Stimulated activated CD4-positive, alpha-beta T cell treated with anti-CD3 and anti-CD28 coated beads, TNF-alpha, amount 100 ng/mL, for 48 hours (primary cell): ENCODE data around the gene PDGFB.

Experiments used
- DNase-seq, 3 donors: peaks; one replicate each; pipeline ENCODE4 v3.0.0-alpha.2; 2020; ENCODE audit warnings: low read depth in 3 of 3

Gene PDGFB

GRCh38 chr22:39244496-39245129 lies at the start of gene PDGFB:
TSS of gene PDGFB (minus strand) at chr22:39244982. CDS start at chr22:39243963, 1,019 bp downstream.
- no peak for DNase-seq

DNA sequence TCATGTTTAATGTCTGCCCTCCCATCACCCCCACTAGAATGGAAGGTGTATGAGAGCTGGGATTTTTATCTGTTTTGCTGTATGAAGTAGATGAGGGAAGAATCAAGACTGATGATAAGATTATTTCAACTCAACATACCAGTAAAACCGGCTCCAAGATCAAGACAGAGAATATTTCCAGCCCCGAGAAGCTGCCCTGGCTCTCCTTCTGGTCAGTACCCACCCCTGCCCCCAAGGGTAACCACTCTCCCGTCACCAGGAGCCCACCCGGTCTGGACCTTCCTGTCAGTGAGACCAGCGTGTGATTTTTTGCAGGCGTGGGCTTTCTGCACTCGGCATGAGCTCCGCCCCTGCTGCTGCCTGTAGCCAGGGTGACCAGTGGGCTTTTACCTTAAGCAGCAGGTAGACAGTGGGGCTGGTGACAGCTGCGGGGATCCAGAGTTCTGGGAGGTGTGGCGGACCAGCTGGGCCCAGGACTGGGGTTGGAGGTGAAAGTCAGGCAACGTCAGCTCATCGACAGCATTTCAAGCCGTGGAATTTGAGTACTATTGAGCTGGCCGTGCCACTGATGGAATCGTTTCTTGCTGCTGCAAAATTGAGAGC lies 49.1 kb upstream of the PDGFB start:
- no peak for DNase-seq

- no peak for DNase-seq
Measured at GRCh38 chr22:39292561-39293074, 47.8 kb upstream of the PDGFB start.

DNA sequence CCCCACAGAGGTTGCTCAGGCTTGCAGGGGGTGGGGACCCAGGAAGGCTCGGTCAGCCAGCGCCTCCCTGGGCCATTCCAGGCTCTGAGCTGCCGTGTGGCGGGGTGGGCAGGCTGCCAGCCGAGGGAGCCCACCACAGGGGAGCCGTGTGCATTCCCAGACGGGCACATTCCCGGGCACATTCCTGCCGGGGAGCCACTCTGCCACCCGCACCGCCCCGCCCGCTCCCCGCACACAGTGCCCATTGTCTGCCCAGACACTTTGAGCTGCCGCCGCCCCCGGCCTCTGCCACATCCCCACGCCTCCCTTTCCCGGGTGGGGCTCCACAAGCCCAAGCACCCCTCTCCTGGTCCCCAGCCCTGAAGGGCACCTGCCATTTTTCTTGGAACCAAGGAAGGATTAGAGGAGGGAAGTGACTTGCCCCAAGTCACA lies 47.3 kb upstream of the PDGFB start:
- DNase-seq = no peak

- DNase-seq = no peak
Measured at GRCh38 chr22:39291523-39291922, 46.7 kb upstream of the PDGFB start.

DNA sequence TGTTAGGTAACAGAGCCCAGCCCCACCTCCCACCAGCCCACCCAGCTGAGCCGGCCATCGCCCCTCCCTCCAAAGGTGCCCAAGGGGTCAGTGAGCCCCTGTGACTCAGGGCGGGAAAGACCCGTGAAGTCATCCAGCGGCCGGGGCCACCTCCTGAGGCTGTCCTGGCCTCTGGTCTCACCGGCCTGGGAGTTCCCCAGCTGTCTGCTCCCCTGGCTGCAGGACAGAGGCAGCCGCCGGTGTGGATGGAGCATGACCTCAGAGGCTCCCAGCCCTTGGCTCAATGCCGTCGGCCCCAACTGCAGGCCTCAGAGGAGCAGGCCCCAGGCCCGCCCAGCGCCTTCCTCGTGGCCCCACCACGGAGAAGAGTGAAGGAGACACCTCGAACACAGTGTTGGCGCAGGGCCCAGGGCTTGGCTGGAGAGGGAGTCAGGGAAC lies 46.0 kb upstream of the PDGFB start:
- DNase-seq = no peak

- DNase-seq = no peak
Measured at GRCh38 chr22:39289975-39290720, 45.4 kb upstream of the PDGFB start.

- no peak for DNase-seq
Measured at GRCh38 chr22:39289533-39289932, 44.8 kb upstream of the PDGFB start.

DNA sequence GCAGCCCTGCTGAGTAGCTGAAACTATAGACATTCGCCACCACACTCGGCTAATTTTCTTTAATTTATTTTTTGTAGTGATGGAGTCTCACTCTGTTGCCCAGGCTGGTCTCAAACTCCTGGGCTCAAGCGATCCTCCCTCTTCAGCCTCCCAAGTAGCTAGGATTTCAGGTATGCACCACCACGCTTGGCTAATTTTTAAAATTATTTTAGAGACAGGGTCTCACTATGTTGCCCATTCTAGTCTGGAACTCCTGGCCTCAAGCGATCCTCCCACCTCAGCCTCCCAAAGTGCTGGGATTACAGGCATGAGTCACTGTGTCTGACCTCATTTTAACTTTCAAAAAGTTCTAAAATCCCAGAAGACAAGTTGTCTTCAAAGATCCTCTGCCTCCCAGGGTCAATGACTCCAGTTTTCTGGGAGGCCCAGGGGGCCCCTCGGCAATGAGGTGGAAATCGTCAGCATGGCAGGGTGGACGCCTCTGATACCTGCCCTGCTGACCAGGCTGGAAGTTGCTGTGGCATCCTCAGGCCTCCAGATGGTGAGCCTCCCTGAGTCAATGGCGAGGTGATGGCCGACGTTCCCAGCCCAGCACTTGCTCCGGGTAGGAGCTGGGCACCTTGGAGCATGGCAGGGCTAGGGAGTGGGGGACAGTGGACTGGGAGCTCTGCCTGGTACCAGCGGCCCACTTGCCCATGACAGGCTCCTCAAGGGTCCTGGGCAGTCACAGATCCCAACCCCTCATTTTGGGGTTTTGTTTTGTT lies 43.5 kb upstream of the PDGFB start:
- DNase-seq = no peak

DNA sequence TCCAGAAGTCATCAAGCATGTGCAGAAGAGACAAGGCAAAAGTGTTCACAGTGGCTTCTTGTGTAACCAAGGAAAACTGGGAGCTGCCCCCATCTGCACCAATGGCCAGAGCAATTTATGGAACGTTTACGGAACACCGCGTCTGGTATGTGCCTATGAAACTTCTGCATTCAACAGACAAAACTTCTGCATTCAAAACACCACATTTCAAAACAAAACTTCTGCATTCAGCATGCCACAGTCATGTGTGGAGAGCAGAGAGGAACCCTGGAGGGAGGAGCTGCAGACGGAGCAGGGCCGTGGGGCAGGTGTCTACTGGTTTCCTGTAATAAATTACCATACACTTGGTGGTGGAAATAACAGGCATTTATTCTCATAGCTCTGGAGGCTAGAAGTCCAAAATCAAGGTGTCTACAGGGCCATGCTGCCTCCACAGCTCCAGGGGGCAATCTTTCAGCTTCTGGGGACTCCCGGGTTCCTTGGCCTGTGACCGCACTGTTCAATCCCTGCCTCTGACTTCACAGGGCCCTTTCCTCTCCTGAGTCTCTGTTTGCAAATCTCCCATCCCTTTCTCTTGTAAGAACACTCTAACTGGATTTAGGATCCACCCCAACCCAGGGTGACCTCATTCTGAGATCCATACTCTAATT lies 42.4 kb upstream of the PDGFB start:
- no peak for DNase-seq

GRCh38 chr22:39284983-39285382 lies 40.2 kb upstream of the PDGFB start:
- no peak for DNase-seq

GRCh38 chr22:39284142-39284980 lies 39.6 kb upstream of the PDGFB start:
- DNase-seq = no peak

DNA sequence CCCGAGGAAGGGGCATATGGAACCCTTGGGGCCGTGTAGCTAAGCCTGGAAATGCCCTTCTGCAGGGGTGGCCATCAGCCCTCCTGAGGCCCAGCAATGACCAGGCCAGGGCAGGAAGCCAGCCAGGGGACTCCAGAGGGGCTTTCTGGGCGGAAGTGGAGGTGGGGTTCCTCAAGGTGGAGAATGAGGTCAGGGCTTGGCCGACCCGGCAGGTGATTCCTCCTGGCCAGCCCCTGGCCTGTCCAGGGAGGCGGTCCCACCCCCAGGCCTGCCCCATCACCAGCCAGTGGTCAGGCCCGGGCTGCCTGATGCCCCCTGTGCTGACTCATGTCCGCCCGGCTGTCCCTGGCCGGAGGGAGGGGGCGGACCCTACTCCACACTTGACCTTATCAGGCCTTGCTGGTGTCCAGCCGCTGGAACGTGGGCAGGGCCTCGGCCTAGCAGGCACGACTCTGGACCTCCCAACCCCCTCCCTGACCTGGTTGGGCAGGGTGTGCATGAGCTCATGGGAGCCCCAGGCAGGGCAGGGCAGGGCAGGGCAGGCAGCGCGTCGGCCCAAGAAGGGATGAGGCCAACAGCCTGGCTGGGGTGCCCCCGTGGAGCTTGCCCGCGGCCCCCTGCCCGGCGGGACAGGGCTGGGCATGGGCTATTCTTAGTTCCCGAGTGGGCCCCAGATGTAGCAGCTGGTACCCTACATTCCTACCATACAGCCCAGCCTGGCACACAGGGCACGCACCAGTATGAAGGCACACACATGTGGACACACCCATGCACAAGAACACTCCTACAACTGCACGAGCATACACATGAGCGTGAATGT lies 38.8 kb upstream of the PDGFB start:
- no peak for DNase-seq

GRCh38 chr22:39282645-39283321 lies 38.0 kb upstream of the PDGFB start:
- no peak for DNase-seq

DNA sequence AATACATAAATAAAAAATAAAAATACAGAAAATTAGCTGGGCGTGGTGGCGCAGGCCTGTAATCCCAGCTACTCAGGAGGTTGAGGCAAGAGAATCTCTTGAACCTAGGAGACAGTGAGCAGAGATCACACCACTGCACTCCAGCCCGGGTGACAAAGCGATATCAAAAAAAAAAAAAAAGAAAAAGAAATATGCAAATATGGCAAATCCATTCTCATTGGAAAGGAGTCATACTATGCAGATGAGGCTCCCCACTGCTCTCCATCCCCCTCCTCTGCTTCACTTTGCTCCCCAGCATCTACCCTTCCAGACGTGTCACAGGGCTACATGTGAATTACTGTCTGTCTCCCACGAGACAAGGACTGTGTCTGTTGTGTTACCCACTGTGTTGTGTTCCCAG lies 36.3 kb upstream of the PDGFB start:
- DNase-seq = no peak

DNA sequence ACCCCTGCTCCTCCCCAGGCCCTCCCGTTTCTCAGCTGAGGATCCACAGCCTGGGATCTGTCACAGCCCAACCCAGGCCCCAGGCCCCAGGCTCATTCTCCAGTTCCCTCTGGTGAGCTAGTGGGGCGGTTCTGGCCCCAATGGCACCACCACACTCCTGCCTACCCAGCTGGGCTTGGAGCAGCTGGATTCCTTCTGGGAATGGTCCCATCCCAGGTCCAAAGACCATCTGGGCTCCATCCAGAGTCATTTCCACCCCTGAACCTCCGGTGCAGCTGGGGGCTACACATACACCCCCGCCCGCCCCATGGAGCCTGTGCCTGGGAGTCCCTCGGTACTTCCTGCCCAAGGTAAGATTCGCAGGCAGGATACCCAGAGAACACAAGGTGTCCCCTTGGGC lies 35.5 kb upstream of the PDGFB start:
- no peak for DNase-seq

DNA sequence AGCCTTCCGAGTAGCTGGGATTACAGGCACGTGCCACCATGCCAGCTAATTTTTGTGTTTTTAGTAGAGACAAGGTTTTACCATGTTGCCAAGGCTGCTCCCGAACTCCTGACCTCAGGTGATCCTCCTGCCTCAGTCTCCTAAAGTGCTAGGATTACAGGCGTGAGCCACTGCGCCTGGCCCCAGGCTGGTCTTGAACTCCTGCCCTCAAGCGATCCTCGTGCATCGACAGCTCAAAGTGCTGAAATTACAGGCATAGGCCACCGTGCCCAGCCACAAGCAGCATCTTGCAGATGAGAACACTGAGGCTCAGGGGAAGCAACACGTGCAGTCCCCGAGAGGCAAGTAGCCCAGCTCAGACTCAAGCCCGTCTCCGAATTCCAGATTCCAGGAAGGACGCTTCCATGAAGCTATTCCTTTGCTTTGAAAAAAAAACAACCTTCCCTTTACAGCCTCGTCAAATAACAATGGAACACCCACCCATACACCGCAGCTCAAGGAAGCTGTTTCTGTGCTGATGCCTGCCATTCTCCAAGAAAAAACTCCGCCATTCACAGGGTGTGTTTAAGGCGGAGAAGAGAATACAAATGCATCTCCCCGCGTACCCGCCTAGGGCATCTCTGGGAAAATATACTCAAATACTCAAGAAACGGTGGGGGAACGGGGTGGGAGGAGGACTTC lies 34.5 kb upstream of the PDGFB start:
- DNase-seq = no peak

DNA sequence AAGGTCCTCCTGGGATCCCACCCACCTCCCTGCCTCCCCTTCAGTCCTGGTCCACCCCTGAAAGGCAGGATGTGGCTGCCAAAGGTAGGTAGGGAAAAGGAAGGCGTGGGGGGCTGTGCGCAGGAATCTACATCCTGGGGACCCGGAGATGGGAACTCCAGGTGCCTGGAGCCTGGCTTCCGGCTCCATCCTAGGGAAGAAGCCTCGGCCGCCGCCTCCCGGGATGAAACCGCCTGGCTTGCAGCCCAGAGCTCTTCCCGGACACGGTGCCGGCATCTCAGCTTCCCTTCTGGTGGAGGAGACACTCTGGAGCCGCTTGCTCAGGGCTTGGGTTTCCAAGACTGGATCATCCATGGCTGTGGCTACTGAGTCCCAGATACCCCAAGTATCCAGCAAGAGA lies 33.3 kb upstream of the PDGFB start:
- DNase-seq = no peak
